Daoy (cell line): ENCODE data around the gene LRIF1. TPM values are rescaled to one million over a fixed set of nuclear protein-coding genes. Genes with fewer than 3 reads are reported as not detected.
"Not testable (repeated sequence)": the region's sequence is repeated elsewhere in the genome, so short reads cannot be mapped to it uniquely, and the experiment has no call there.

Experiments used
- DNase-seq: peaks from one replicate; pipeline ENCODE4 v3.0.0-alpha.2; 2015; ENCODE audit warnings: low read depth
- total RNA-seq: library from RNA; depleted of rRNA; stranded (reverse); fragments of >200 nt; shearing (Covaris generic); gene quantifications from 2 replicates; pipeline ENCODE4 v1.2.3, GENCODE V29; 2014; rRNA removed

LRIF1 gene, protein sequence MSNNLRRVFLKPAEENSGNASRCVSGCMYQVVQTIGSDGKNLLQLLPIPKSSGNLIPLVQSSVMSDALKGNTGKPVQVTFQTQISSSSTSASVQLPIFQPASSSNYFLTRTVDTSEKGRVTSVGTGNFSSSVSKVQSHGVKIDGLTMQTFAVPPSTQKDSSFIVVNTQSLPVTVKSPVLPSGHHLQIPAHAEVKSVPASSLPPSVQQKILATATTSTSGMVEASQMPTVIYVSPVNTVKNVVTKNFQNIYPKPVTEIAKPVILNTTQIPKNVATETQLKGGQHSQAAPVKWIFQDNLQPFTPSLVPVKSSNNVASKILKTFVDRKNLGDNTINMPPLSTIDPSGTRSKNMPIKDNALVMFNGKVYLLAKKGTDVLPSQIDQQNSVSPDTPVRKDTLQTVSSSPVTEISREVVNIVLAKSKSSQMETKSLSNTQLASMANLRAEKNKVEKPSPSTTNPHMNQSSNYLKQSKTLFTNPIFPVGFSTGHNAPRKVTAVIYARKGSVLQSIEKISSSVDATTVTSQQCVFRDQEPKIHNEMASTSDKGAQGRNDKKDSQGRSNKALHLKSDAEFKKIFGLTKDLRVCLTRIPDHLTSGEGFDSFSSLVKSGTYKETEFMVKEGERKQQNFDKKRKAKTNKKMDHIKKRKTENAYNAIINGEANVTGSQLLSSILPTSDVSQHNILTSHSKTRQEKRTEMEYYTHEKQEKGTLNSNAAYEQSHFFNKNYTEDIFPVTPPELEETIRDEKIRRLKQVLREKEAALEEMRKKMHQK
- 20.9 and 22.9 TPM in 2 replicates for total RNA-seq

DNA sequence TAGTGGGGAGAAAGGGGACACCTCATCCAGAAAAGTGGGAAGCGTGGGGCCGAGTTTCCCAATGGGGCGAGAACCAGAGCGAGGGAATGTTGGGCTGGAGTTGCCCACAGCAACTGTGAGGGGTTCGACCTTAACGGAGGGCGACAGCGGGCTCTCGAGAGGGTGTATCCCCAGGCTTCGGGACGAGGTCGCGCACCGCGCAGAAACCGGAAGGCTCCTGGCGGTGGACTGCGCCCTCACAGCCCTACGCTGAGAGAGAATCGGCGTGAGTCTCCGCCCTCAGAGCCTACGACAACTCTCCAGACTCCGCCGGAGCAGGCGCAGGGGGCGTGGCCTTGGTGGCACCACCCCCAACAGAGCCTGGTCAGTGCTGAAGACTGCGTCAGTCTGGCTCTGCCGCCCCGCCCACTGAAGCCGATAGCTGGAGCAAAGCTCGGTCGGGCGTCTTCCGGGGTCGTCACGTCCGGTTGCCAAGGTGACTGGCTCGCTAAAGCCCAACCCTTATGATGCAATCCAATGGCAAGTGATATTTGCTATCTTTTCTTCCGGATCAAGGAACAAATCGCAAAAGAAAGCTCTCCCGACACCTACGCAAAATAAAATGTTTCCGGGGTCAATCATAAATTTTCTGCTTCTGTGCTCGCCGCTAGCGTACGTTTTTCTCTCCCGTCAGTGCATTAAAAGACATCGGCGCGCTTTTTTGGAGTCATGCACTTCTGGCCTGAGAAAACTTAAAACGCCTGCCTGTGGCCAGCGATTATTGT, at the start of gene LRIF1:
Gene LRIF1 (minus strand): TSS at position 232 of the 764 bp plus-strand sequence. CDS start 234 bp downstream, outside the sequence.
- peak; percentile 100 for DNase-seq

GRCh38 chr1:111008031-111008430, 44.3 kb upstream of the LRIF1 start:
- DNase-seq = no peak

GRCh38 chr1:111006556-111006955, 42.8 kb upstream of the LRIF1 start:
- no peak for DNase-seq

- DNase-seq = not testable (repeated sequence)
Observed at GRCh38 chr1:110999607-111000006, 35.9 kb upstream of the LRIF1 start.

DNA sequence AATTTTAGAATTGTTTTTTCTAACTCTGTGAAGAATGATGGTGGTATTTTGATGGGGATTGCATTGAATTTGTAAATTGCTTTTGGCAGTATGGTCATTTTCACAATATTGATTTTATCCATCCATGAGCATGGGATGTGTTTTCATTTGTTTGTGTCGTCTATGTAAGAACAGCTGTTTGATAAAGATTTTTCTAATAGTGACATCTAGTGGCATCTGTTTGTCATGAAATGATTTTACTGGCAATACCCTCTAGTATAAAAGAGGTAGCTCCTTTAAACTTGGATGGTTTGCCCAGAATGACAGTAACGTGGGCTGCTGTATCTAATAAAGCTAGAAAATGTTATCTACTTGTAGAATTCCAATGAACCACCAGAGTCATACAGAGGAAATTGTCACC, 28.6 kb upstream of the LRIF1 start:
- not testable (repeated sequence) for DNase-seq

GRCh38 chr1:110991295-110991694, 27.6 kb upstream of the LRIF1 start:
- DNase-seq = not testable (repeated sequence)

- DNase-seq = no peak
Observed at GRCh38 chr1:110990541-110990940, 26.8 kb upstream of the LRIF1 start.

DNA sequence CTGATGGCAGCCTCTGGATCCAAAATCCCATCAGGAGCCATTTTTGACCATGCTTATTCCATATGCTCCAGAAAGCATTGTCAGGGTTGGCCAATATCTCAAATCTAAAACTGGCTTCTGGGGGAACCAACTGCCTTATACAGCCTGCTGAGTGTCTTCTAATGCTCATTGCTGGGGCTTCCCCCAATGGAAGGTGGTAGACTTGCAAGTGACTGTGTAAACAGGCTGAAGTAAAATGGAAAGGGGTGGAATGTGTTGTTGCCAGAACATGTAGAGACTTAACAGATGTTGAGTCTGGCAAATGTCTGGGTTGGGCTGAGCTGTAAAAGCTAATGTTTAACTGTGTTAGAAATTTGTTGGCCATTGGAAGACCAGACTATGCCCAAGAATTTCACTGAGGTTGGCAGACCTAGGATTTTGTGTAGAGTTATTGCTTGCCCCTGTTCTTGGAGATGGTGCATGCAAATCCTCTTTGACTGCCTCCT, 22.7 kb upstream of the LRIF1 start:
- DNase-seq = no peak

DNA sequence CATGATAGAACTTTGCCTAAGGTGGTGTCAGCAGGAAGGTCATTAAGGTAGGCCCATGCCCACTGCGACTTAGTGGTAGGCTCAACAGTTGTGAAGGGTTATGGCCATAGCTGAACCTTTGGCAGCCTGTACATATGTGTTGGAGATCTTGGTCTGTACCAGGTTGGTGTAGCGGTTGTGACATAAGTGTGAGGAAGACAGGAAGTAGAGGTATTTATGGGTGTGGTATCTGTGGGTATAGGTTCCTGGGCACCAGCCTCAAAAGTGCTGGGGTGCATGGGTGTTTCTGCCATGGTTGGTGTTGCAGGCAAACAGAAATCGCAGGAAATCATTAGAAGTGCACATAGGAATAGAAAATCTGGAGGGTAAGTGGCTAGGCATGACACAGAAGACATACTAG, 18.6 kb upstream of the LRIF1 start:
- no peak for DNase-seq

DNA sequence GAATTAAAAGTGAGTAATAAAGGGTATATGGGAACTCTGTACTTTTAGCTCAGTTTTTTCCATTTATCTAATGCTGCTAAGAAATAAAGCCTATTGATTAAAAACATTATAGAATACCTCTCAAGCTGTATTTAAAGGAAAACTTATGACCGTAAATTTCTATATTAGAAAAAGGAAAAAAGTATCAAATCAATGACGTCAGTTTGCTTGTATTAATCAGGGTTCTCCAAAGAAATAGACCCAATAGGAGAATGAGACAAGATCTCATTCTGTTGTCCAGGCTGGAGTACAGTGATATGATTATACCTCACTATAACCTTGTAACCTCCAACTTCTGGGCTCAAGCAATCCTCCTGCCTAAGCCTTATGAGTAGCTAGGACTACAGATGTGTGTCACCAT, 15.4 kb upstream of the LRIF1 start:
- no peak for DNase-seq

- DNase-seq = no peak
Observed at GRCh38 chr1:110976089-110976488, 12.4 kb upstream of the LRIF1 start.

GRCh38 chr1:110975265-110975664, 11.5 kb upstream of the LRIF1 start:
- DNase-seq = no peak

DNA sequence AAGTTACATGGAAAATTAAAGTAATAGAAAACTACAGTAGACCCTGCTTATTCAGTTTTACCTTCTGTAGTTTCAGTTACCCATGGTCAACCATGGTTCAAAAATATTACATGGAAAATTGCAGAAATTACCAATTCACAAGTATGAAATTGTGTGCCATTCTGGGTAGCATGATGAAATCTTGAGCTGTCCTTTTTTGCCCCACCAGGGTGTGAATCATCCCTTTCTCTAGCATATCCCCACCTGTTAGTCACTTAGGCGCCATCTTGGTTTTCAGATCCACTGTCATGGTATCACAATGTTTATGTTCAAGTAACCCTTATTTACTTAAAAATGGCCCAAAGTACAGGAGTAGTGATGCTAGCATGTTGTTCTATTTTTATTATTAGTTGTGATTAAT, 3.5 kb upstream of the LRIF1 start:
- DNase-seq = no peak

GRCh38 chr1:110964455-110964903, 757 bp upstream of the LRIF1 start:
- DNase-seq = no peak

GRCh38 chr1:110962892-110963690, 631 bp downstream of the LRIF1 start:
- DNase-seq = peak; percentile 80

DNA sequence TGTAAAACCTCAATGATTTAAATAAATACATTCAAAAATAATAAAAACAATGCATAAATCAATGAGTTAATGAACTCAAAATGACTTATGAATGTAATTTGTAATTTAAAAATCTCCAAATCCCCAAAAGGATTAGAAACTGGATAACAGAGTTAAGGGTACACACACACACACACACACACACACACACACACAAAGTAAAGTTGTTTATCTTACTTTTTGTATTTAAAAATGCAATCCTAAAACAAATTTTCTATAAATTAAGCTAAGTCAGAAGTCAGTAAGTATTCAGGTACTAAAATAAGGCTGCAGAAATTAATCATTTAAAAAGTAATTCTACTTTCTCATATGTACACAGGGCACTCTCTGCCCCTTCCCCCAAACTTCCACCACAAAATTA, 1.8 kb downstream of the LRIF1 start:
- no peak for DNase-seq

DNA sequence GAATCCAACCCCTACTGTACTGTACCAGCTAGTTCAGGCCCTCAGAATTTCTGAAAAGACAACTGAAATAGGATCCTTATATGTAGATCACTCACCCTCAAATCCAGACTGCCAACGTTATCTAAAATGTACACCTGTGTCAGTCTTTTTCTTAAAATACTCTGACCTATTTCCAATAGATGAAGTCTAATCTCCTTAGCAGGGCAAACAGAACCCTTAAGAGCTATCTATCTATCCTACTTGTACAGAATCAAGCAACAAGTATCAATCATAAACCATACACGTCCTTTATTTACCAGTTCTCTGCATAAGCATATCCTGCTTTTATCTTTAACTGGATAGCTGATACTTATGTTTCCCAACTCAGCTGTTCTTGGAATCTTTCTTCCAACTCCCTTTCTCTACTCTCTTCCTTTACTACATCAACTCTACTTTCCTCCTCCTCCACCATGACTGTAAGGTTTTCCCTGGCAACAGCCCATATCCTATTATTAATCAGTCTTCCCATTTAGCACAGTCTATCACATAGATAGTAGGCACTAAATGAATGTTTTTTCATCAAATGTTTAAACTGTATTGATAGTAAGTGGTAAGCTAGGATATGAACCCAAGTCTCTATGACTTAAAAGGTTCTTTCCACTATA, 2.8 kb downstream of the LRIF1 start:
- no peak for DNase-seq

GRCh38 chr1:110957798-110958197, 5.9 kb downstream of the LRIF1 start:
- no peak for DNase-seq

DNA sequence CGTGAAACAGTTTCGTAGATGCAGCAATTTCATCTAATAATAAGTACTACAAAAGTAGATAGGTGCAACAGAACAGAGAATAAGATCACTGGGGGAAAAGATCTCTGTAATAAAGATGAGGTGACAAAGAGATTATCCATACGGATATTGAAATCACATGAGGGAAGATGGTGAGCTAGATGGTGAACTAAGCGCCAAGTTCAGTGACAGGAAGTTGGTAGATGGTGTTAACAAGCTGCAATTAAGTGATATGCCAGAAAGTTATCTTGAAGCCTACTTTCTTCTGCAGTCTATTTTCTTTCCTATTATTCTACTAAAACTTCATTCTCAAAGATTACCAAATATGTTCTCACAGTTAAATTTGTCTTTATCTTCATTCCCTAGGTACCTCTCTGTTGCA, 7.1 kb downstream of the LRIF1 start:
- no peak for DNase-seq

- no peak for DNase-seq
Observed at GRCh38 chr1:110953031-110953430, 10.7 kb downstream of the LRIF1 start.

GRCh38 chr1:110952031-110952430, 11.7 kb downstream of the LRIF1 start:
- no peak for DNase-seq
